Epidermal melanocyte (primary cell): ENCODE measurements around the gene WNT3A.

Experiments used
- DNase-seq: peaks from one replicate; pipeline ENCODE4 v3.0.0; 2011; ENCODE audit warnings: low spot score; ENCODE audit not compliant: insufficient read length

Gene WNT3A

DNA sequence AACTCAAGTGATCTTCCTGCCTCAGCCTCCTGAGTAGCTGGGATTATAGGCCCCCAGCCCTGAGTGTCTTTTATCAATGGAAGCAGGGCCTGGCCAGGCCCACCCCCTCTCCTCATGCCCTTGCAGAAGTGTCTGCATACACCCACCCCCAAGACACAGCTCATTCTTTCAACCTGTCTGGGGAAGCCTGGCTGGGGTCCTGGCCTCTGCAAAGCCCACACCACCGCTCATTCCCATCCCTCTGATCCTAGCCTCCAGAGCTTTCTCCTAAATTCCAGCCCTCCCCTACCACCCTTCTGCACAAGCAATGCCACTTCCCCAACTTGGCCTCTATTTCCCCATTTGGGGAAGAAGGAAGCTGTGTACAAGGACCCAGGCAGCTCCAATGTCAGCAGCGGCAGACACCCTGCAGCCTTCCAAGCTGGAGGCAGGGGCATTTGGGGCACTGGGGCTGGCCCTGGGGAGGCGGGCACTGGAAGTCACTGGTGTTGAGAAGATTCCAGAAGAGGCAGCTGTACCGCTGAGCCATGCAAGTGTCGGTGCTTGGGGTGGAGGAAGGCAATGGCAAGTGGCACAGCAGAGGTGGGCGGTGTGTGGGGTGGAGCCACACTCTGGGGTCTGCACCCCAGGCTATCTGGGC is 42.0 kb downstream of the WNT3A start:
- no peak for DNase-seq

DNA sequence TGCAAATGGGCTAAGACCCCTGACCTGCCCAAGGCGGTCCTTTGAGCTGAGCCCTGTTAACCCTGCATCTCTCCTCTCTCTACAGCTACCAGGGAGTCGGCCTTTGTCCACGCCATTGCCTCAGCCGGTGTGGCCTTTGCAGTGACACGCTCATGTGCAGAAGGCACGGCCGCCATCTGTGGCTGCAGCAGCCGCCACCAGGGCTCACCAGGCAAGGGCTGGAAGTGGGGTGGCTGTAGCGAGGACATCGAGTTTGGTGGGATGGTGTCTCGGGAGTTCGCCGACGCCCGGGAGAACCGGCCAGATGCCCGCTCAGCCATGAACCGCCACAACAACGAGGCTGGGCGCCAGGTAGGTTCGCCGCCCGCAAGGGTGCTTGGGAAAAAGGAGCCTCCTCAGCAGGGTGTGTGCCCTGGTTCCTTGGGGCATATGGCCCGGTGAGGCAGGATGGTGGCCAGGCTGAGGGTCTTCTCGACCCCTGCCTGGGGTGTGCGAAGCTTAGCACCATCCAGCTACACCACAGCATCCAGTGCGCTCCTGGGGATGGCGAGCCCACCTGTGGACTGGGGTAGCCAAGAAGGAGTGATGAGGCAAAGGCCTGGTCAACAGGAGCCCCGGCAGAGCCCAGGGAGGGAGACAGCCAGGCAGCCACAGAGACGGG is 43.9 kb downstream of the WNT3A start:
- DNase-seq = no peak

DNA sequence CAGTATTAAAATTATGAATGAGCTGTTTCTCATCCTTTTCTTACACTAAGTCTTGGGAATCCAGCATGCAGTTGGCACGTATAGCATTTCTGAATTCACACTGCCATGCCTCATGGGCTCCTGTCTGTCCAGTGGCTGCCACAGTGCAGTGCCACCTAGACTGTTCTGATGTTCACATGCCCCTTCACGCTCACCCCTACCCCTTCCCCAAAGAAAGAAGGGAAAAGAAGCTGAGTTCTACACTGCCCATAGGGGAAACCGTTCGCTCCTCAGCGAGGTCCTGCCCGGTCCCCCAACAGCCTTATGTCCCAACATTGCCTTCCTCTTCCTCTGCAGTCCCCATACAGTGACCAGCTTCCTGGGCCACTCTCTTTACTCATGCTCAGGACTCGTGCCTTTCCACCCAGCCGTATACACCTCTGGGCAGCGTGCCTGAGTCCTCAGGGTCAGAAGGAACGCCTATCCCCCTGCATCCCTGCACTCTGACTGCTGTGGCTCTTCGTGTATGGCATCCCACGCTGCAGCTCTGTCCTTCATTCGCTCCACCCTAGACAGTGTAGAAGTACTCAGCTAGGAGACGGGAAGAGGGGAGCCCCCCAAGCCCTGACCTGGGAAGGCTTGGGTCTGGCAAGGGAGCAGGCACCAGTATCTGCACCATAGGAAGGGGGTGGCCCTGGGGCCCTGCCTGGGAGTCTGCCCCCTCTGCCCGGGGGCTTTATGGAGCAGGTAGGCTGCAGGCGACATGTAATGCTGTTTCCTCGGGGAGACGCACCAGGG is 51.6 kb downstream of the WNT3A start:
- no peak for DNase-seq

DNA sequence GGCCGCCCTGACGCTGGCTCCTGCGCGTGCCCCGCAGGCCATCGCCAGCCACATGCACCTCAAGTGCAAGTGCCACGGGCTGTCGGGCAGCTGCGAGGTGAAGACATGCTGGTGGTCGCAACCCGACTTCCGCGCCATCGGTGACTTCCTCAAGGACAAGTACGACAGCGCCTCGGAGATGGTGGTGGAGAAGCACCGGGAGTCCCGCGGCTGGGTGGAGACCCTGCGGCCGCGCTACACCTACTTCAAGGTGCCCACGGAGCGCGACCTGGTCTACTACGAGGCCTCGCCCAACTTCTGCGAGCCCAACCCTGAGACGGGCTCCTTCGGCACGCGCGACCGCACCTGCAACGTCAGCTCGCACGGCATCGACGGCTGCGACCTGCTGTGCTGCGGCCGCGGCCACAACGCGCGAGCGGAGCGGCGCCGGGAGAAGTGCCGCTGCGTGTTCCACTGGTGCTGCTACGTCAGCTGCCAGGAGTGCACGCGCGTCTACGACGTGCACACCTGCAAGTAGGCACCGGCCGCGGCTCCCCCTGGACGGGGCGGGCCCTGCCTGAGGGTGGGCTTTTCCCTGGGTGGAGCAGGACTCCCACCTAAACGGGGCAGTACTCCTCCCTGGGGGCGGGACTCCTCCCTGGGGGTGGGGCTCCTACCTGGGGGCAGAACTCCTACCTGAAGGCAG is 52.3 kb downstream of the WNT3A start:
- no peak for DNase-seq

DNA sequence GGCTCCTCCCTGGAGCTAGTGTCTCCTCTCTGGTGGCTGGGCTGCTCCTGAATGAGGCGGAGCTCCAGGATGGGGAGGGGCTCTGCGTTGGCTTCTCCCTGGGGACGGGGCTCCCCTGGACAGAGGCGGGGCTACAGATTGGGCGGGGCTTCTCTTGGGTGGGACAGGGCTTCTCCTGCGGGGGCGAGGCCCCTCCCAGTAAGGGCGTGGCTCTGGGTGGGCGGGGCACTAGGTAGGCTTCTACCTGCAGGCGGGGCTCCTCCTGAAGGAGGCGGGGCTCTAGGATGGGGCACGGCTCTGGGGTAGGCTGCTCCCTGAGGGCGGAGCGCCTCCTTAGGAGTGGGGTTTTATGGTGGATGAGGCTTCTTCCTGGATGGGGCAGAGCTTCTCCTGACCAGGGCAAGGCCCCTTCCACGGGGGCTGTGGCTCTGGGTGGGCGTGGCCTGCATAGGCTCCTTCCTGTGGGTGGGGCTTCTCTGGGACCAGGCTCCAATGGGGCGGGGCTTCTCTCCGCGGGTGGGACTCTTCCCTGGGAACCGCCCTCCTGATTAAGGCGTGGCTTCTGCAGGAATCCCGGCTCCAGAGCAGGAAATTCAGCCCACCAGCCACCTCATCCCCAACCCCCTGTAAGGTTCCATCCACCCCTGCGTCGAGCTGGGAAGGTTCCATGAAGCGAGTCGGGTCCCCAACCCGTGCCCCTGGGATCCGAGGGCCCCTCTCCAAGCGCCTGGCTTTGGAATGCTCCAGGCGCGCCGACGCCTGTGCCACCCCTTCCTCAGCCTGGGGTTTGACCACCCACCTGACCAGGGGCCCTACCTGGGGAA is 53.0 kb downstream of the WNT3A start:
- DNase-seq = no peak

DNA sequence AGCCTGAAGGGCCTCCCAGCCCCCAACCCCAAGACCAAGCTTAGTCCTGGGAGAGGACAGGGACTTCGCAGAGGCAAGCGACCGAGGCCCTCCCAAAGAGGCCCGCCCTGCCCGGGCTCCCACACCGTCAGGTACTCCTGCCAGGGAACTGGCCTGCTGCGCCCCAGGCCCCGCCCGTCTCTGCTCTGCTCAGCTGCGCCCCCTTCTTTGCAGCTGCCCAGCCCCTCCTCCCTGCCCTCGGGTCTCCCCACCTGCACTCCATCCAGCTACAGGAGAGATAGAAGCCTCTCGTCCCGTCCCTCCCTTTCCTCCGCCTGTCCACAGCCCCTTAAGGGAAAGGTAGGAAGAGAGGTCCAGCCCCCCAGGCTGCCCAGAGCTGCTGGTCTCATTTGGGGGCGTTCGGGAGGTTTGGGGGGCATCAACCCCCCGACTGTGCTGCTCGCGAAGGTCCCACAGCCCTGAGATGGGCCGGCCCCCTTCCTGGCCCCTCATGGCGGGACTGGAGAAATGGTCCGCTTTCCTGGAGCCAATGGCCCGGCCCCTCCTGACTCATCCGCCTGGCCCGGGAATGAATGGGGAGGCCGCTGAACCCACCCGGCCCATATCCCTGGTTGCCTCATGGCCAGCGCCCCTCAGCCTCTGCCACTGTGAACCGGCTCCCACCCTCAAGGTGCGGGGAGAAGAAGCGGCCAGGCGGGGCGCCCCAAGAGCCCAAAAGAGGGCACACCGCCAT is 53.8 kb downstream of the WNT3A start:
- DNase-seq = no peak

DNA sequence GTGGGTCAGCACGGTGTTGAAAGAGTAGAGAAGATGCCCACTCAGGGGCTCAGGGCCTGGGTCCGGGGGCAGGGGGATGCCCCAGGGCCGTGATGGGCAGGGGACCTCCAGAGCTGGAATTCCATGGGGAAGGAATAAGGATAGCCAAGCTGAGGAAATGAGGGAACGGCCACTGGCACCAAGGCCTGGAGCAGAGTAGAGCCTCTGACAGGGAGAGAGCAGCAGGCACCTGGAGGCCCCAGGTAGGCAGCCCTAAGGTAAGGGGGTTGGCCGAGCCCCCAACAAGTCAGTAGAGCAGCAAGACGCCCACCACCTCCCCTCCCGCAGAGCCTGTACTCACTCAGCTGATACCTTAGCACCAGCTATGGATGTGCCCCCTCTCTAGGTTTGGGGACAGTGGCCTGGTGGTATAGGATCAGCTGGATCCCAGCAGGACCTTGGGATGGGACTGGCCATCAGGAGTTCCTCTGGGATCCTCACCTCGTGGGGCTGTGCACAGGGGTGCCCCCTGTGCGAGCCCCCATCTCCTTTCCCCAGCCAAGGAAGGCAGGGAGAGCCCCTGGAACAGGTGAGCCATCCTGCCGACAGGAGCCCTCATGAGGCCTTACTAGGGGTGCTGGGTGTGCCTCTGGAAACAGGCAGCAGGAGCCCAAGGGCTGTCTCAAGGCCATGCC is 54.8 kb downstream of the WNT3A start:
- no peak for DNase-seq

DNA sequence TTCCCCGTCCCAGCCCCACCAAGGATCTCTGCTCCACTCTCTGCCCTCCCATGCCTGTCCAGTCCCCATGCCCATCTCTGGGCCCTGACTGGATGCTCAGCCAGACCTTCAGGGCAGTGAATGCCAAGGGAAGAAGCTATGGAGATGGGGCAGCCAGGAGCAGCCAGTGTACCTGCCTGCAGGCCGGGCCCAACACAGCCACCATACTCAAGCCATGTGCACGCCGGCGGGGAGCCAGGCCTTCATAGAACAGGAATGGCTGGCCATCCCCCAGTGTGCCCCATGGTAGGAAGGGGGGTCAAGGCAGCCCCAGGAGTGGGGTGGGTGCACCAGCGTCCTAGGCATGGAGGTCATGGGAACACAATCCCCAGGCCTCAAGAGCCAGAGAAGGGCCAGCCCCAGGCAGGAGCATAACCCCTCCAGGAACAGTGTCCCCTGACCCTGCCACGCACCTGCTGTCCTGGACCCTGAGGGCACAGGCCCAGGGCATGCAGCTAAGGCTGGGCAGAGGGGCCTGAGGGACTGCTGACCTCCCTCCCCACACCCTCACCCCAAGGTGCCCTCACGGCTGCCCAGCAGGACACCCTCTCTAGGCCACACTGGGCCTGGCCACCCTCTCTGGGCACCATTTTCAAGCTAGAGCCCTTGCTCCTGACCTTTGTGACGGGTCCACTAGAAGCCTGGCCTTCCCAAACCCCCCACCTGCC is 55.4 kb downstream of the WNT3A start:
- DNase-seq = no peak

DNA sequence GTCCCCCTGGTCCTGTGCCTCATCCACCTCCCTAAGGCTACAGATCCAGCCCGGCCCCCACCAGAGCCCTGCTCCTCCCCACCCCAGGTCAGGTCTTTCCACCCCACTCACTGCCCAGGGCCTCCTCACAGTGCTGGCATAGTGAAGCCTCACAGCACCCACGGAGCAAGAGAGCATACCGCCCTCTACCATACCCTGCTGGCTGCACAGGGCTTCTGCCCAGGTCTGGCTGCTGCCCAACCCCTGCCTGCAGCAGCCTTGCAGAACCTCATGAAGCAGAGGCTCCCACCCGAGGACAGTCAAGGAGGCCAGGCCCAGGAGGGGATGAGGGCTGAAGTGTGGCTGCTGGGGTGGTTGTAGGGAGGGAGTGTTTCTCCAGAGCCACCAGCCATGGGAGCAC is 56.0 kb downstream of the WNT3A start:
- DNase-seq = no peak

DNA sequence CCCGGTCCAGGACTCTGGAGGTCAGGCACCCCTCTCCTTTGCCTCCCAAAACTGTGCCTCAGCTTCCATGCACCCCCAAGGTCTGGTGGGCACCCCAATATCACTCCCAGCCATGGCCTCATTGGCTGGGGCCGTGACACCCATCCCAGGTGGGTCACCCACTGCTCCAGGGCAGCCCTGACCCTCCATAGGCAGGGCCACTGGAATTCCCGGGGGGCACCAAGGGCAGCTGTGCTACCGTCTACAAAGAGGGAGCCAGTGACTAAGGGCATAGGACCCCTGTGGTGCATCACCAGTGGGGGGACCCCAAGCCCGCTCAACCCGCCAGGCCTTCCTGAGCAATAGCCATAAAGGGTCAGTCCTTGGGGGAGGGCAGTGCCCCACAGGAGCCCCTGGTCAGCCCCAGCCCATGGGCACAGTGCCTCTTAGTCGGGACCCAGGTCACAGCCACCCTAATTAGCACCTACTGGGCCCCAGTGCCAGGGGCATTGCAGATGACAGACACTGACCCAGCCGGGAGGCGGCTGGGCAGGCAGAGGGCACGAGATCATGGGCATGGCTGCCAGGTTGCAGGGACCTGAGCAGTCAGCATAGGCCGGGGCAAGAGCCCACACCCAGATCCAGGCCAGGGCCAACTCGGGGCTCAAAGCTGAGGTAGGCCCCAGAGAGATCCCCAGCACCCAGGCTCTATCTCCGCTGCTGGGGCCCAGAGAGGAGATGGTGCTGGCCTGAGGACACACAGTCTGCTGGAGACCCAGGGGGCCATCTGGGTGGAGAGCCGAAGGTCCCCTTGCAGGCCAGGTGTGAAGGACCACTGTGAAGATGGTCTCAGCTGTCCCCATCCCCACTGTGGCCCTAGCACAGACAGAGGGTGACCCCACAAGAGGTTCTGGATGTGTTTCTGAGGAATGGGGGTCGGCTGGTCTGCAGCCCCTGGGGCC is 56.7 kb downstream of the WNT3A start:
- no peak for DNase-seq

DNA sequence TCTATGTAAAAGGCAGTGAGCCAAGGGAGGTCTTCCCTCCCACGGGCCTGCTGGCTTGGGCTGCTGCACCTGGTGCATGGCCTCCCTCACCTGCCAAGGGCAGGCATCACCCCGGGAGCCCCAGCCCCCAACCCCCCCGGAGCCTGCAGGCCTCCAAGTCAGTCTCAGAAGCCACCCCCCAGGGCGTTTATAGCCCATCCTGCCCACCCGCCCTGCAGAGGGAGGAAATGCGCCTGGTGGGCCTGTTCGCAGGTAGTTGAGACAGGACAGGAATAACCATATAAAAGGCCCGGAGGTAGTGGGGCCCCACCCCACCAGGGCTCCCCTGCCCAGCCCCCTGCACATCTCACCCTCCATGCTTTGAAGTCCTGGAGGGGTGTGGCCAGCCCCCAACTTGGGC is 57.5 kb downstream of the WNT3A start:
- DNase-seq = no peak

DNA sequence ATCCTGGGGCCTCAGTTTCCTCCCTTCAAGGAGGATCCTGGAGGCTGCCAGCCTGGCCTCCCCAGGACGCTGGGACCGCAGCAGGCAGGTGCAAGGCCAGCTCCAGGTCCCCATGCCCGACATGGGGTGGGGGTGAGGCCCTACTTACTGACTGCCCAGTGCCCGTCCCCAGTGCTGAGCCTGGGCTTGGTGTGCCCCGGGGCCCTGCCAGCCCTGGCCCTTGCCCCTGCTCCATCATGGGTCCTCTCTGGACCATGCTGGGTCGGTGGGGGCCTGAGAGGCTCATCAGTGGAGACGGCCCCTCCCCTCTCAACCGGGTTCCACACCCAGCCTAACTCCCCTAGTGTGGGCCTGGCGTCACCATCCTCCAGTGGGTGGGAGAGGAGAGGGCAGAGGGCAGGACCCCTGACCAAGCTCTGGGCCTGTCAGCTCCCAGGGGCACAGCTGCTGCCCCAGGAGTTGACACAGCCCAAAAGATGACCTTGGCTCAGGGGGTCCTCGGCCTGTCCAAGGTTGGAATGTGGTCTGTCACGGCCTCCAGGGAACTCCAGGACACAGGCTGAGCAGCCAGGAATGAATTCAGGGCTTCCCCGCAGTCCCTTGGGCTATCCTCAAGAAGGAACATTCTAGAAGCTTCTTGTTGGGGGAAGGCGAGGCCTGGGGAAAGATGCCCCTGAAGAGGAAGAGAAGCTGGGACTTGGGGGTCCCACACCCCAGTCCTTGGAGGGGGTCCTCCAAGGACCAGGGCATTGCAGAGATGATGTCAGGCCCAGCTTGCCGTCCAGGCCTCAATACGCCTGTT is 58.1 kb downstream of the WNT3A start:
- DNase-seq = no peak

DNA sequence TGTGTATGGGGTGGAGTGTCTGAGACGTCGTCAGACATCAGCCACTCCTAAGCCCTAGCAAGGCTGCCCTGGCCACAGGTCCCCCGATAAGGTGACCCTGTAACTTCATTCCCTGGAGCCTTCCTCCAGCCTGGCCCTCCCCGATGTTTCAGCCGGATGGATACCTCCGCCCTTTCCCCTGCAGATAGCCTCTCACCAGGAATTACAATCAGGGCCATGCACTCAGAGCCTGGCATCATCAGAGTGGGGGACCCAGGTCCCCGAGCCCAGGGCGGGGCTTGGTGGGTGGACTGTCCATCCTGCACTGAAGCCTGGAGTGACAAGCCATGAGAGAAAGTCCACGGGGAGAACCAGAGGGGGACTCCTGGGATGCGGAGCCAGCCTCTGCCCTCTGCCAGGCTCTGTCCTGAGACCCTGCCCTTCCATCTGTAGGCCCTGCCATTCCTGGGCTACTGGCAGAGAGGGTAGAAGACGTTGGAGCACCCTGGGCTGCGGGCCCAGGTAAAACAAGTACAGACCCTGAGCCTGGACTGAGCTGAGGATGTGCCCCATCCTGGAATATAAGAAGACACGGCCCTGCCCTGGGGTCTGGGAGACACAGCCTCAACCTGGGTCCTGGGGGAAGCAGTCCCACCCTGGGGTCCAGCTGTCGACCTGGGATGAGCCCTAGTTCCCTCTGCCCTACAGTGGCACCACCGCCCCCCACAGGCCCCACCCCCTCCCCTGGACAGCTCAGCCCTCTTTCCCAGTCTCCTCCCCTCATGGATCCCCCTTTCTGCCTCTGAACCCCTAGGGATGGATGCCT is 58.9 kb downstream of the WNT3A start:
- DNase-seq = no peak

DNA sequence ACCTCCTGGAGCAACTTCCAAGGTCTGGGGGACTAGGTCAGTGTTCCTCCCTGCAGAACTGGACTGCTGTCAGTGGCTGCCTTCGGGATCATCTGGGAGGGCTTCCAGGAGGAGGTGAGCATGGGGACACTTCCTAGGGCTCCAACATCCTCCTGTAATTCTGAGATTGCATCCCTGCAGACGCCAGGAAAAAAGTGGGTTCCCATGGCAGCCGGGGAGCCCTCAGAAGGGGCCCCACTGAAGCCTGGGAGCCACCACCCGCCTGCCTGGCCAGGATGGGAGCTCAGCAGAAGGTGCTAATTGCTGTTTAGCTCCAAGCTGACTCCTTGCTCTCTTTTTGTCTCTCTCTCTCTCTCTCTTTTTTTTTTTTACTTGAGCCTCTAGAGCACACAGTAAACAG is 59.6 kb downstream of the WNT3A start:
- no peak for DNase-seq

DNA sequence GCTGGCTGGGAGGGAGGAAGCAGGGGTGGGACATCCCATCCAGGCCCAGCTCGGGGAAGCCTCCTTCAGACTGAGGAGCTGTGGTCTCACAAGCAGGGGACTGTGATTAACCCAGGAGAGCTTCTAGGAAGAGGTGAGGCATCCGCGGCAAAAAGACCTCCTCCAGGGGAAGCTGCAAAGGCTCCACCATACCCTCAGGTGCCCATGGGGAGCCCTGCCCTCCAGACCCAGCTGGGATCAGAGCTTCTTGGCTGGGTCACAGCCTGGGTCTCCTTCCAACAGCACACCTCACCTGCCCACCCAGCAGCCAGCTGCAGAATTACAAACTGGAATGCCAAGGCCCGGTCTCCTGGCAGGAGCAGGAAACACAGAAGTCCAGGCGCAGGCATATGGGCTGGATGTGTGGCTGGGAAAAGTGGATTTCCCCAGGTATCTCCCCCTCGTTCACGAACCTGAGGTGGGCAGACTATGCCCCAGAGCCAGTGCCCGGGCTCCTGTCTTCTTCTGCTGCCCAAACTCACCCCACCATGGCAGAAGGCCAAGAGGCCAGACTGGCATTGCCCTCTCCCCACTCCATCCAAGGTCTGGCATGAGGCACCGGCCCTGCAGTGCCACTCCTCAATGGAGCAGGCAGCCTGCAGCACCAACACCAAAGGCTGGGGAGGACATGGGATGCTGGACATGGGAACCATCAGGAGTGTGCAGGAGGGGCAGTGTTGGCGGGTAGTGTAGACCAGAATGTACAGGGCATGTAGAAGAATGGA is 60.3 kb downstream of the WNT3A start:
- no peak for DNase-seq

DNA sequence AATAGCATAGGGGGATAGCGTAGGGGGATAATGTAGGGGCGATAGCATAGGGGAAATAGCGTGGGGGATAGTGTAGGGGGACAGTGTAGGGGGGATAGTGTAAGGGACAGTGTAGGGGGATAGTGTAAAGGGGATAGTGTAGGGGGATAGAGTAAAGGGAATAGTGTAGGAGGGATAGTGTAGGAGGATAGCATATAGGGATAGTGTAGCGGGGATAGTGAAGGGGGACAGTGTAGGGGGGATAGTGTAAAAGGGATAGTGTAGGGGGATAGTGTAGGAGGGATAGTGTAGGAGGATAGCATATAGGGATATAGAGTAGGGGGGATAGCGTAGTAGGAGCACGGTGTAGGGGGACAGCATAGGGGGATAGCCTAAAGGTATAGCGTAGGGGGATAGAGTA is 61.6 kb downstream of the WNT3A start:
- no peak for DNase-seq
